ENCODE results near the gene C1GALT1C1L. TPM values are rescaled to one million over a fixed set of nuclear protein-coding genes. Genes with fewer than 3 reads are reported as not detected.
A peak's percentile ranks its signal among the peaks of the same experiment; 100 is the strongest.

Gene C1GALT1C1L
- total and polyA plus RNA-seq, 2 of the 13 experiments (the other 11 are each of a cell fraction or from before 2014, with no cell fraction given) = 1.3 to 2.4 TPM

- no peak for TF ChIP-seq ZNF407 (CRISPR knock-in tag; IDR thresholded peaks at IDR 0.05; ENCODE audit: not compliant biosample characterization)
- TF ChIP-seq ELF4 (CRISPR knock-in tag; IDR thresholded peaks at IDR 0.05; ENCODE audit: borderline replicate concordance) = 0 out of 2 replicates have a peak, but pooled peaks have one; percentile 36
- TF ChIP-seq ZGPAT (CRISPR knock-in tag; IDR thresholded peaks at IDR 0.05) = peak; percentile 62
- TF ChIP-seq NR2F1 (CRISPR knock-in tag; IDR thresholded peaks at IDR 0.05) = no peak; a peak in 1 of 4 replicates
- peak; percentile 85 for TF ChIP-seq PHF20 (CRISPR knock-in tag; IDR thresholded peaks at IDR 0.05)
- TF ChIP-seq GATAD2A (CRISPR knock-in tag; IDR thresholded peaks at IDR 0.05) = 0 out of 2 replicates have a peak, but pooled peaks have one; percentile 57
- TF ChIP-seq KAT8 (CRISPR knock-in tag; IDR thresholded peaks at IDR 0.05) = peak; percentile 91
- 0 out of 2 replicates have a peak, but pooled peaks have one; percentile 26 for TF ChIP-seq ZNF564 (CRISPR knock-in tag; IDR thresholded peaks at IDR 0.05)
- TF ChIP-seq ZNF343 (CRISPR knock-in tag; IDR thresholded peaks at IDR 0.05) = 0 out of 2 replicates have a peak, but pooled peaks have one; percentile 42
- no peak for TF ChIP-seq NR3C1 (CRISPR knock-in tag; IDR thresholded peaks at IDR 0.05)
- TF ChIP-seq ZNF136 (CRISPR knock-in tag; IDR thresholded peaks at IDR 0.05; ENCODE audit: low read depth) = no peak
- TF ChIP-seq MIER2 (CRISPR knock-in tag; IDR thresholded peaks at IDR 0.05) = peak; percentile 60; the same call in 1 of the 2 replicates
- peak; percentile 71; the same call in 1 of the 2 replicates for TF ChIP-seq YEATS2 (CRISPR knock-in tag; IDR thresholded peaks at IDR 0.05; ENCODE audit: borderline replicate concordance)
- no peak for TF ChIP-seq RBM22 (optimal IDR thresholded peaks at IDR 0.05; ENCODE audit: low read length)
- TF ChIP-seq ZNF768 (CRISPR knock-in tag; IDR thresholded peaks at IDR 0.05) = no peak
- peak; percentile 57; the same call in 1 of the 2 replicates for TF ChIP-seq ZNF710 (CRISPR knock-in tag; IDR thresholded peaks at IDR 0.05; ENCODE audit: borderline replicate concordance)
- no peak for TF ChIP-seq CHD4 (IDR thresholded peaks at IDR 0.05; ENCODE audit: borderline replicate concordance, low read length)
- peak; percentile 81; the same call in 1 of the 2 replicates for TF ChIP-seq ZBTB38 (CRISPR knock-in tag; IDR thresholded peaks at IDR 0.05)
These were observed at the start of gene C1GALT1C1L (continued) for GRCh38 chr2:43676322-43677050.
